Stimulated activated naive CD4-positive, alpha-beta T cell (primary cell): ENCODE results near the gene PTPRN2.
"Not testable (repeated sequence)": the region's sequence is repeated elsewhere in the genome, so short reads cannot be mapped to it uniquely, and the experiment has no call there.

ENCODE experiments used
- DNase-seq, 6 experiments: peaks; one replicate each; lab custom pipeline; 2025; lab: John Stamatoyannopoulos, UW

Gene PTPRN2

DNA sequence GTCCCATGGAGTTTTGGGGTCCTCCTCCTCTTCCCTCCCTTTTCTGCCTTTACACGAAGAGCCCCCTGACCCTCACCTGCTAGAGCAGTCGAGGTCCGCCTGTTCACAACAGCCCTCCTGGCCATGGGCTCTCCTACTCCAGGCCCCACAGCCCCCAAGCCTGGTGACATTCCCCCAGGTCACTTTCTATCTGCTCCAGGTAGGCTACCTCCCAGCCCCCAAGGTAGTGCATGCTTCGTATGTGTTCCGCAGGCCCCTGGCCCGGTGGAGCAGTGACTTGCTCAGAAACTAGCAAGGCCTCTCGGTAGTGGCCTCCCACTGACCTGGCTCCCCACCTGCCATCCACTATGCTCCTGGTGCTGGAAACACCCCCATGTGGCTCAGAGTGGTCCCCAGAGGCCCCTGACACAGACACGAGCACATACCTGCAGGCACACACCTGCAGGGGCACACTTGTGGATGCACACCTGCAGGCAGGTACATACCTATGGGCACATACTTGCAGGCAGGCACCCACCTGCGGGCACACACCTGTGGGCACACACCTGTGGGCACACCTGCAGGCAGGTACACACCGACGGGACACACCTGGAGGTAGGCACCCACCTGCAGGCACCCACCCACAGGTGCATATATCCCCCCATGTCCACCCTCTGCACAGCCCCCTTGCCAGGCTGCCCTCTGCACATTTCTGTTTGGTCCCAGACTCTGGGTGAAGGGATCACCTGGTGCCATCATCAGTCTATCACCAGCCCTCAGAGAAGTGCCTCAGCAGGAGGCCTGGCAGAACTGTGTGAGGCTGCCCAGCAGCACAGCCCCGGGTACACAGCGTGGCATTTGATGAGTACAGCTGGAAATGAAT lies 322.5 kb downstream of the PTPRN2 start:
- DNase-seq = no peak

DNA sequence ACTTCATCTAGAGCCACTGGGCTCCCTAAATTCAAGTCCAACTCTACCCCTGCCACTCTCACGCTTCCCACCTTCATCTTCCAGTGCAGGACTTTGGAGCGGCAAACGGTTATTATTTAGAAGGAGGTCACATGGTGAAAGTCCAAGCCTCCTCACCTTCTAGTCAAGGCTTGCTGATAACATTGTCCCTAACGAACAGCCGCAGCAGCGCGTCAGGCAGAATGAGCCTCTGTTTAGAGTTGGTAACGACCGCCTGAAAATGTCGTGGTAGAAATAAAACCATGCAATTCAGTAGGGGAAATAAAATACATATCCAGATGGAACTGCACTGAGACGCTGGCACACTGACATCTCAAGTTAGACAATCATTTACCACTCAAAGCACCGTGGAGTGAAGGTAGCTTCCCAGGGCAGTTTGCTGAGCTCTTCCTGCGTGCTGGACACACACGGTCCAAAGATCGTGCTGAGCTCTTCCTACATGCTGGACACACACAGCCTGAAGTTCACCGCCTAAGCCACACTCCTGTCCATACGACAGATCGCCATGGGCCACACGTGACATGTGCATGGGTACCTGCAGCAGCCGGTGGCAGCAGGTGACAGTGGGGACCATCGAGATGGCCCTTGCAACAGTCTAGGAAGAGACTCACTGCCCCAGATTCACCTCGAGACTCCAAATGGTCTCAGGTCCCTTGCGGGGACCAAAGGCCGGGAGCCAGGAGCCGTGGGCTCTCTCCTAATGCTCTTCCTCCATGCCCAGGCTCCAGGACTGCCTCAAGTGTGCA lies 323.5 kb downstream of the PTPRN2 start:
- DNase-seq = no peak

DNA sequence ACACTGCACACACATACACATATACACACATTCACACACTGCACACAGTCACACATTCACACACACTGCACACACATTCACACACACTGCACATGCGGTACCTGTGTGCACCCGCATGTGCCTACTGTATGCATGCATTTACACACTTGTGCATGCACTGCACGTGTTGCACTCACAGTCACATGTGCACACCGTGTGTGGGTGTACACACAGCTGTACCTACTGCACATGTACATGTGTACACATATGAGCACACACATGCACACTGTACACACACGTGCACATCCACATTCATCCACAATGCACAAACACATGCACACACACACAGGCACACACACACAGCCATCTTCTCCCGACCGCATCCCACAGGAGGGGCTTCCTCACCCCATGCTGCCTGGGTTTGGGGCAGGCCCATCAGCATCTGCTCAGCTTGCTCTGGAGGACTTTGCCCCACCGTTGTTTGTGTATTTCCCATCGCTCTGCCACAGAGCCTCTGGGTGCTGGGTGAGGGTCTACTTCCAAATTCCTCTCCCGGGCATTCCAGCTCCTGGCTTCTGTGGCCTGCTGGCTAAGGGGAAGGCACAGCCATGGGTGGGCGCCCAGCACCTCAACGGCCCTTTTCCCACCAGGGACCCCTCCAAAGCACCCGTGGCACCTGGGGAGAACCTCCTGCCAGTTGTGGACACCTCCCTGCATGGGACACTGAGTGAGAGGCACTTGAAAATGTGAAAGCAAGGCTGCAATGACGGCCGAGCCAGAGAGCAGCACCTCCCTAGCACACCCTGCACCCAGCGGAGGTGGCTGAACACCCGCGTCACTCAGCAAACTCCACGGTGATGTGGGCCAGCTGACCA lies 324.3 kb downstream of the PTPRN2 start:
- no peak for DNase-seq

DNA sequence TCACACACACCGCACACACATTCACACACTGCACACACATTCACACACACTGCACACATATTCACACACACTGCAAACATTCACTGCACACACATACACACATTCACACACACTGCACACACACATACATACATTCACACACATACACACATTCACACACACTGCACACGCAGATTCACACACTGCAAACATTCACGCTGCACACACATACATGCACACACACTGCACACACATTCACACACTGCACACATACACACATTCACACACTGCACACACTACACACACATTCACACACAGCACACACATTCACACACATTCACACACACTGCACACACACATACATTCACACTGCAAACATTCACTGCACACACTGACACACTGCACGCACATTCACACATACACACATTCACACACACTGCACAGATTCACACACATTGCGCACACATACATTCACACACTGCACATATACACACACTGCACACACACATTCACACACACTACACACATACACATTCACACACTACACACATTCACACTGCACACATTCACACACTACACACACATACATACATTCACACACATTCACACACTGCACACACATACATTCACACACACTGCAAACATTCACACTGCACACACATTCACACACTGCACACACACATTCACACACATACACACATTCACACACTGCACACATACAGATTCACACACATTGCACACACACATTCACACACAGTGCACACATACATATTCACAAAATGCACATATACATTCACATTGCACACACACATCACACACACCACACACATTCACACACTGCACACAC lies 325.1 kb downstream of the PTPRN2 start:
- DNase-seq = no peak

DNA sequence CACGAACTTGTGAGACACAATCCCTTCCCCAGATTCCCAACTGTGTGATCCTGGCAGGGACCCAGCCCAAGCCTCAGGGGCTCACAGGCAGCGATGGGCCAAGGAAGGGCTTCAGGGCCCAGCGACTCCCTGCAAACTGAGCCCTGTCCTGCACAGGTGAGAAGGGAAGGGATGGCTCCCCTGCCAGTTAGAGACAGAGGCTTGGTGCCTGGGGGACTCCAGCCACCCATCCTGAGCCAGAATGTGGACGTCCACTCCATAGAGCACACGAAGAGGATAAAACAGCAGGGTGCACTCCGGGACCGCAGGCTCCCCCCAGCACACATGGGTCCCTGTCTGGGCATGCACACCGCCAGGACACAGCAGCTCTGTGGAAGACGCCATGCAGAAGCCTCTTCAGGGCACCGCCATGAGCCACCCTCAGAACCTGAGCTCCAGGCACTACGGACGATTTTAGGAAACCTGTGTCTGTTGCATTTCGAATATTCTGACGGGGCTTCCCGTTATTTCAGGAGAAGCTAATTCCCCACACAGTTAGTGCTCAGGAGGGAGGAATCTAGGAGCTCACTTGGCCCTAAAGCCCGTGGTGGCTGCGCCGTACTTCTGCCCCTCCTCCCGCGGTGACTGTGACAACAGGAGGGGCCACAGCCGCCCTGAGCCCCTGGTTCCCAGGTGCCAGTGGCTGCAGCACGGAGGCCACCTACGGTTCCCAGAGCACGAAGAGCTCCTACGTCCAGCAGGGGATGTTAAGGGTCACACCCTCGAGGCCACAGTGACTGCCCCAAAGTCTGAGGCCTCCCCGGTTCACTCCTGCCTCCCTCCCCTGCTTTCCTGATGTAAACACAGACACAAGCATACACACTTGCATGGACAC lies 326.0 kb downstream of the PTPRN2 start:
- no peak for DNase-seq

DNA sequence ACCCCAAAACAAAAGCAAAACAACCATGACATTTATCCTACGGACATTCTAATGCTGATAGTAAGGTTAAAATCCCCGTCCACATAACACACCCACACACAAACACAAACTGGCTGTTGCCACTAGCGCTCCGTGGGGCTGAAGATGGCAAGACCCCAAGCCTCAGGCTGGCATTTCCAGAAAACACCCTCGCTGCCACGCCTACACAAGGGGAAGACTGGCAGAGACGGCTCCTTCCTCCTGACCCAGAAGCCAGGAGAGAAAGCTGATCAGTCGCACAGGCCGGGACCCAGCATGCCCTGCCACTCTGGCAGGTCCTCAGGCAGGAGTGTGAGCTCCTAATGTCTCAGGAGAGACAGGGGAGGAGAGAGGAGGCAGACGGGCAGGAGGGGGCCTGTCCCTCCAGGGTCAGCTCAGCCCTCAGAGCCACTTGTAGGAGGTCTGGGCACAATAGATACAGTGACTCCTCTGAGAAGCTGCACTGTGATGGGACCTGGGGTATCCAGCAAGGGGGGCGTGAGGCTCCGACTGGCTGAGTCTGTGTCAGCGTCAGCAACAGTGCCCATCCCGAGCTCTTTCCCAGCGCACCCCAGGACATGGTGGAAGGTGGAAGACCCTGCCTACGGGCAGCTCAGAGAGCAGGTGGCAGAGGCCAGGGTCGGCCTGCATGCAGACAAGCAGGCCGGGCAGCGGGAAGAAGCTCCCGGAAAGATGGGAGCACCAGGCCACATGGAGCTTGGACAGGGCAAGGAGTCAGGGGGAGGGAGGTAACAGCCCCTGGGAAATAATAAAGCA lies 326.9 kb downstream of the PTPRN2 start:
- DNase-seq = no peak

DNA sequence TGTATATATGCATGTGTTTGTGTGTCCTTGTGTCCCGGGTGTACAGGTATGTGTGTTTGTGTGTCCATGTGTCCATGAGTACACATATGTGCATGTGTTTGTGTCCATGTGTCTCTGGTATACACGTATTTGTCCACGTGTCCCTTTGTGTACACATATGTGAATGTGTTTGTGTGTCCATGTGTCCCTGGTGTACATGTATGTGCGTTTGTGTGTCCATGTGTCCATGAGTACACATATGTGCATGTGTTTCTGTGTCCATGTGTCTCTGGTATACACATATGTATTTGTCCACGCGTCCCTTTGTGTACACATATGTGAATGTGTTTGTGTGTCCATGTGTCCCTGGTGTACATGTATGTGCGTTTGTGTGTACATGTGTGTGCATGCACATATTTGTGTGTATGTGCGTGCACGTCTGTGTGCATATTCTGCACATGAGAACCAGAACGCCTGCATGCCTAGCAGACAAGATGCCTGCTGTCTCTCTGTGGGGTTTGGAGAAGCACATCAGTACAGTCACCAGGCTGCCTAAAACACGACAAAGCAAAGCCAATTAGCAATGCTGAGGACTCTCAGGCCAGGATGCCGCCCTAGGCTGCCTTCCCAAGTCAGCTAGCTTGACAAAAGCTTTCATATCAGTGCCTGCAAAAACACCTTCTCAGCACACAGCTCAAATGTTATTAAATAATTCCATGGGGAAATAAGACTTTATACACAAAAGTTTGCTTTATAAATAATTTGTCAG lies 327.8 kb downstream of the PTPRN2 start:
- DNase-seq = no peak

DNA sequence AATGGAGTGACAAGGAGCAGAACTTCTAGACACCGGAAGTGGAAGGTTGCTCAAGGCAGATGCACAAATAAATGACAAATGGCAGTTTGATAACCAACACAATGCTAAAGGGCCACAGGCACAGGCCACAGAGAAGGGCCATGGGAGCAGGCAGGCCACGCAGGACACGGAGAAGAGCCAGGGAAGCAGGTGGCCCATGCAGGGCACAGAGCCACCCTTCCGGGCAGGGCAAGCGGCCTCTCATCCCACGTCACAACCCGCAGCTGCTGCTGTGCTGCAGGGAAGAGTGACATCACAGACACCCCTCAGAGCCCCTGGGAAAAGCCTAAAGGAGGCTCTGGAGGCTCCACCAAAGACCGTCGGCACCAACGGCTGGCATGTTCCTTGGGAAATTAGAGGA lies 328.5 kb downstream of the PTPRN2 start:
- no peak for DNase-seq

DNA sequence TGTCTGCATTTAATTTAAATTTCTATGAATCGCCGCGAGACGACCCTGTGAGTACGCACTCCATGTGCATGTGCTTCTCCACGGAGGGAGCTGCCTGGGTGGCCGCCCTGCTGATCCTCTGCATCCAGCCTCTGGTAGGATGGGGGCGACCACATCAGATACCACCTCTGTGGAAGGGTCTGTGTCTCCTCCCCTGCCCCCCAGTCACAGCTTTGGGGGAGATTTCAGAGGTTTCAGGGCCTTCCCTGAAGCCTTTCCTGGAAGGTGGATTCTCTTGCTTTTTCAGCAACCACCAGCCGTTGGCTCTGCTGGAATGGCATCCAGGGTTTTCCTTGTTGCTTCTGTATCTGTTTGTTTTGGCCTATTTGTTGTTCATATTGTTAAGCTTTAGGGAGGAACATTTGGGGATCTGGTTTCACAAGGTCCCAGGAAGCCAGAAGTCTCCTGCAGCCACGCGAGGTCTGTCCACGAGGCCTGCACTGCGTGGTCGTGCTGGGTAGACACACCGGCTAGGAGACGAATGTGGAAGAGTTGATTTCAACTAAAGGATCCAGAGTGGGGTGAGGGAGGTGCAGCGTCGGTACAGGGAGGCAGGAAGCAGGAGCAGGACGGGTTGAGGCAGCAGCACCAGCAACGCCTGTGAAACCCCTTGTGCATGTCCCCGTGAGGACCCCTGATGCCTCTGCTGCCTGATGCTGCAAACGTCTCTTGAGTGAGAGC lies 329.1 kb downstream of the PTPRN2 start:
- no peak for DNase-seq

DNA sequence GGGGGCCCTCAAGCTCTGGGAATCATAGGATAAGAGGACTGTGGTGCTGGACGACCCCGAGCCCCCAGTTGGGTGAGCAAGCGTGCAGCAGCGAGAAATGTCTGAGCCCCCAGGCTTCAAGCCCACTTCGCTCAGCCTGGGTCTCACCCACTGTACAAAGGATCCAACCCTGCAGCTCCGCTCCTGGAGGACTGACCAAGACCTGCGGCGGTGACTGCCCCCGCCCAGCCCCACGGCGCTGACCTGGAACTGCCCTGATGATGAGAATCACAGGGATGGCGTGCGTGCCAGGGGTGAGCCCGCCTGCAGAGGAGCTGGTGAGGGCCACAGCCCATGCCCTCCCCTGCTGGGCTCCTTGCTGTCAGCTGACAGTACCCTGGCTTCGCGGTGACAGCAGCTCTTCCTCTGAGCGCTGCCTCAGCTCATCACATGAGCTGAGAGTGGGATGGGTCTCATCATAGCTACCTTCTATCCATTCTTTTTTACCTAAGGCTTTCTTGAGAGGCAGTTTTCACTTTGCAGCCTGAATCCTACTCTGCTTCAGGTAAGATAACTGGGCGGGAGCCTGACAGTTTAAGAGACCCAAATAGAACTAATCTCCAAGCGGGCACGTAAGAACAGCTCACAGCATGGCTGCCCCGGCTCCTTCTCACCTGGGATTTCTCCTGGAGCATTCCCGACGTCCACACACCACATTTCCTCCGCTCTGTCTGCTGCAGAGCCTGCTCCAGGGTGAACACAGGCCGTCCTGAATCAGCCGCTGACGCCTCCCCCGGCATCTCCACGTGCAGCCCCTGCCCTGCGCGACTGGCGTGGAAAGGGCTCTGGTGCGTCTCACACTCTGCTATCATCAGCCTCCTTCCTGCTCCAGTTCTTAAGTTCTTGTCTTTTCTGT lies 329.9 kb downstream of the PTPRN2 start:
- no peak for DNase-seq

DNA sequence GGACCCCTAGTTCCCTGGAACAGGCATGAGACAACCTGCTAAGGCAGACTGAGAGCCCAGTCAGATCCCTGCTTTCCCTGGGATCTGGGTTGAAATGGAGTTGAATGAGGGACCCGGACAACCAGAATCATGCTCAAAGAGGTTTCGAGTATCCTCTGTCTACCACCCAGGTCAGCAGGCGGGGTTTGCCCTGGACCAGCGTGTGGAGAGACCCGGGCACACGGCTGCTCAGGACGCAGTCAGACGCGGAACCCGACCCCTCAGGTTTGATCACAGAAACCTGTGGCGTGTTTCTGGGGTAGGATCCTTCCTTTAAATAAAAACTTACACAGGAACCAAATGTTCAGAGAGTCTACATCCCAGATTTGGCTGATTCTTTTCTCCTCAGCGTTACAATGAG lies 330.6 kb downstream of the PTPRN2 start:
- DNase-seq = no peak

DNA sequence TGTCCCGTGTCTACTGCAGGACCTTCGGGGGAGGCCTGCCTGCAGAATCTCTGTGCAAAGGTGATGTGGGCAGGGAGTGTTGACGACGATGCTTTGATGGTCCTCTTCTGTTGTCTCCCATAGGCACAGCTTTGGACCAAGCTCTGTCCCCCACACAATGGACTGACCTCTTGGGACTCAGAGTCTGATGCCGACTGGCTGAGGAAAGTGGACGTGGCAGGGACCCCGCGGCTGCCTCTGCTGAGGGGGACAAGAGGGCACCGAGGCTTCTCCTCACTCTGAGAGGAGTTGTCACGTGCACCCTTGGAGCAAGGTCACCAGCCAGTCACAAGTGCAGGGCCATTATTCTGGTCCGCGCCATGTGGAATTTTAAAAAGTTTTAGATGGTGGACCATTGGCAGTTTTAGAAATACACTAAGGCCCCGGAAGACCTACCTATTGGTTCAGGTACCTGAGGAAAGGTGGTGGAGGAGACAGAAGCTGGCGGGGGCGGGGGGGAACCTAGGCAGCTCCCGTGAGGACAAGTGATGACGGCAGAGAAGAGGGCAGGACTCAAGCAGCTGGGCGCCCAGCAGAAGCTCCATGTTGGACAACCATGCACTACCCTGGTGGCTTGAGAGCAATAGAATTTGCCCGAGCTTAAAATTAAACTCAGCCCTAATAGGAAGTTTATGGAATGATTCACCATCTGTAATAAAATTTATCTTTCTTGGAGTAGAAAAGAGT lies 331.4 kb downstream of the PTPRN2 start:
- no peak for DNase-seq

DNA sequence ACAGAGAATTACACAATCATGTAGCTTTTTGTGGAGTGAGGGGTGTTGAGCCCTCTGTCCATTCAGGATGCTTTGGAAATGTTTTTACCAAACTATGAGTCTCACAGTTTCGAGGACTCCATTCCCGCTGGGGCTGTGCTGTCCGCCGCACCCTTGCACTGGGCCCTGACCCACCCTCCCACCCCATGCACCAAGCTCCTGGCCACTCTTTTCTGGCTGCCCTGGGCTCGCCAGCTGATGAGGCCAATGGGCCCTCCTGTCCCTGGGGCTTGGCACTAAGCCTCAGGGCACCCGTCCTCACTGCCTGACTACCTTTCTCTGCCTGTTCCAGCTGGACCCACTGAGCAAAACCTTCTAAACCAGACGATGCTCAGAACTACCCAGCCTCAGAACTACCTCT lies 332.1 kb downstream of the PTPRN2 start:
- no peak for DNase-seq

DNA sequence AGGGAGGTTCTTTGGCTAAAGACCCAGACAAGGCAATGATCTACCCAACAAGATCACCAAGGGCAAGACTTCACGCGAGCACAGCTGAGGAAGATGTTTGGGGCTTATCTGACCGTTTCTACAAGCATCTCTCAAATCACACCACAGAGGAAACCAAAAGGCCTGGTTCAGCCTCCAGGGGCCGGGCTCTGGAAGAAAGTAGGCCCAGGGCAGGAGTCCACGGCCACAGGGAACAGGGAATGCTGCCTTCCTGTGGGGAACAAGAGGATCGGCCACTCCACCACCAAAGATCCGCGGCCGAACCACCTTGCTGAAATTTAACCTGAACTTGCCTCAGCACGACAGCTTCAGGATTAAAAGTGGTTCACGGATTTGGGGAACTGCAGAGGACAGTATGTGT lies 332.5 kb downstream of the PTPRN2 start:
- DNase-seq = no peak

DNA sequence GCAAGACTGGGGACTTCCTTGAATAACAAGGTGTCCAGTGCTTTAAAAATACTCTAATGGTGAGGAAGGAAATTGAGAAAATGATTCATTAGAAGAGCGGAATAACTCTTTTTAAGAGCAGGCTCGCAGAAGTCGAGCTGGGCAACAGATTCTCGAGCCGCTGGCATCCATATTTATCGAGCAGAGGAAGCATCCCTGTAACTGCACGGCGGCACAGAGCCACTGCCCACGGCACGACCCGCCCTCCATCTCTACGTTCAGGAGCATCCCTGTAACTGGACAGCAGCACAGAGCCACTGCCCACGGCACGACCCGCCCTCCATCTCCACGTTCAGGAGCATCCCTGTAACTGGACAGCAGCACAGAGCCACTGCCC lies 334.0 kb downstream of the PTPRN2 start:
- not testable (repeated sequence) for DNase-seq

DNA sequence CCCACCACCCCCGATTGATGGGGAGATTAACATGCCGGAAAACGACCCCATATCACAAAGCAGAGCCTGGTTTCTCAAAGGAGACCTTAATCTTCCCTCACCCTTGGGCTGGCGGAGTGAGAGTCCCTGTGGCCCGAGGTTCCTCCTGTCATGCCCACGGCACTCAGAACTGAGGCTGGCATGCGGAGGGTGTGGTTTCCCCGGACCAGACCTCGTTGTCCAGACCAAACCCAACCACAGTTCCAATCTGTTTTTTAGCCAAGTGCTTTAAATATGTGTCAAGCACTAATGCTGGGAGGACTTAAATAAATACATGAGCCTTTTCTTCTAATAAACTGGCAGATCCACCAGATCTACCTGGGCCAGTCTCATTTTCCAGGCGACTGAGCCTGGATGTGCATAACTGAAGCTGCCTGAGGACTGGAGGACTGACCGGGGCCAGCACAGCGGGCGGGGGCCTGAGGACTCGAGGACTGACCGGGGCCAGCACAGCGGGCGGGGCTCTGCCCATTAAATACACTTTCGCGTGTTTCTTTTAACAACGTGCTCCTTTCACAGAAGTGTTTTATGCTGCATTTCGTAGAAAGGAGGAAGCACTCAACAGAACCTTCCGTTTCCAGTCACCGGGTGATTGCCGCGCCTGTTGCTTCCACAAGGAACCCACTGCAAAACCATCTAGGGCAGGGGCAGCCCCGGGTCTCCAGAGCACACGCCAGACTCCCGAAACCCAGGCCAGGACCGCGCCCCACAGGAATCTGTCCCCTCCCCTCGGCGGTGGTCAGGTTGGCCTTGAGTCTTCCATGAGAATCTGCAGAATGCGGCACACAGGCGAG lies 334.6 kb downstream of the PTPRN2 start:
- DNase-seq = no peak
